HL-60 (cell line): ENCODE results near the gene DGLUCY.
A peak's percentile ranks its signal among the peaks of the same experiment; 100 is the strongest.
"Not testable (repeated sequence)": the region's sequence is repeated elsewhere in the genome, so short reads cannot be mapped to it uniquely, and the experiment has no call there.

Experiments
- DNase-seq, 2 experiments: peaks; one replicate each; pipeline ENCODE4 v3.0.0-alpha.2; 2010 to 2020; ENCODE audit warnings: low read depth in 1 of 2, low spot score in 1 of 2
- H3K27ac ChIP-seq: fragments of 250-450 bp; sonication (Bioruptor Pico); replicated peaks from 2 replicates; pipeline ENCODE4 v1.5.1; 2020; ENCODE audit warnings: mild to moderate bottlenecking, moderate library complexity
- H3K27me3 ChIP-seq: fragments of 250-450 bp; sonication (Bioruptor Pico); 2 replicates; pipeline ENCODE4 v1.5.1; 2021; ENCODE audit warnings: mild to moderate bottlenecking, moderate library complexity; ENCODE audit not compliant: insufficient read depth, poor library complexity, severe bottlenecking
- H3K4me3 ChIP-seq: replicated peaks from 2 replicates; pipeline ENCODE4 v1.5.1; 2011; ENCODE audit warnings: mild to moderate bottlenecking, control low read depth, low read length; ENCODE audit not compliant: insufficient read depth
- GABPA ChIP-seq: IDR thresholded peaks from 2 replicates; pipeline ENCODE4 v1.6.1; 2012; ENCODE audit warnings: low read depth
- POLR2AphosphoS5 ChIP-seq: IDR thresholded peaks from 2 replicates; pipeline ENCODE4 v1.6.1; 2012; ENCODE audit warnings: low read depth
- SPI1 ChIP-seq: IDR thresholded peaks from 2 replicates; pipeline ENCODE4 v1.6.1; 2012; ENCODE audit warnings: low read depth, mild to moderate bottlenecking, borderline replicate concordance
- TF ChIP-seq, protein P1 (sequence below): IDR thresholded peaks from 2 replicates; pipeline ENCODE4 v1.6.1; 2012; ENCODE audit warnings: low read depth; ENCODE audit not compliant: insufficient replicate concordance
- TF ChIP-seq, protein P2 (sequence below): IDR thresholded peaks from one replicate; pipeline ENCODE4 v1.5.1; 2011; ENCODE audit warnings: low read length, control low read depth, inconsistent platforms; ENCODE audit not compliant: insufficient read depth

DGLUCY gene

DNA sequence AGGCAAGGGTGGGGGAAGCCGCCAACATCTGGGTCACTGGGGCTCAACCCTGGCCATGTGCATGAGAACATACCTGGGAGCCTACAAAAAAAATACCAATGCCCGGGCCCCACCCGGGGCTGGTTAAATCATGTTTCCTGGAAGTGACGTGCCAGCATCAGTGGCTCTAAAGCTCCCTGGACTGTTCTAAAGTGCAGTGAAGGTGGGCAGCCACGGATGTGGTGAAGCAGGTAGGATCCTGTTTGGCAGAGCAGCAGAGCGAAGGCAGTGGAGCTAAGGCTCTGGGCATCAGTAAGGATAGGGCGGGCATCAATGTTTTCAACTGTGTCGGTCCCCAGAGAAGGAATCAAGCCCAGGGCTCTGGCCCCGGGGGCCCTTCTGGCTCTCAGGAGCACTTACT, 131.2 kb downstream of the DGLUCY start:
- no peaks in the 10 kb centered on the region for H3K27me3 ChIP-seq
- H3K27ac ChIP-seq: peak overlapping the region; percentile 85
- H3K4me3 ChIP-seq: no peak overlapping the region
- TF ChIP-seq, protein P1, sequence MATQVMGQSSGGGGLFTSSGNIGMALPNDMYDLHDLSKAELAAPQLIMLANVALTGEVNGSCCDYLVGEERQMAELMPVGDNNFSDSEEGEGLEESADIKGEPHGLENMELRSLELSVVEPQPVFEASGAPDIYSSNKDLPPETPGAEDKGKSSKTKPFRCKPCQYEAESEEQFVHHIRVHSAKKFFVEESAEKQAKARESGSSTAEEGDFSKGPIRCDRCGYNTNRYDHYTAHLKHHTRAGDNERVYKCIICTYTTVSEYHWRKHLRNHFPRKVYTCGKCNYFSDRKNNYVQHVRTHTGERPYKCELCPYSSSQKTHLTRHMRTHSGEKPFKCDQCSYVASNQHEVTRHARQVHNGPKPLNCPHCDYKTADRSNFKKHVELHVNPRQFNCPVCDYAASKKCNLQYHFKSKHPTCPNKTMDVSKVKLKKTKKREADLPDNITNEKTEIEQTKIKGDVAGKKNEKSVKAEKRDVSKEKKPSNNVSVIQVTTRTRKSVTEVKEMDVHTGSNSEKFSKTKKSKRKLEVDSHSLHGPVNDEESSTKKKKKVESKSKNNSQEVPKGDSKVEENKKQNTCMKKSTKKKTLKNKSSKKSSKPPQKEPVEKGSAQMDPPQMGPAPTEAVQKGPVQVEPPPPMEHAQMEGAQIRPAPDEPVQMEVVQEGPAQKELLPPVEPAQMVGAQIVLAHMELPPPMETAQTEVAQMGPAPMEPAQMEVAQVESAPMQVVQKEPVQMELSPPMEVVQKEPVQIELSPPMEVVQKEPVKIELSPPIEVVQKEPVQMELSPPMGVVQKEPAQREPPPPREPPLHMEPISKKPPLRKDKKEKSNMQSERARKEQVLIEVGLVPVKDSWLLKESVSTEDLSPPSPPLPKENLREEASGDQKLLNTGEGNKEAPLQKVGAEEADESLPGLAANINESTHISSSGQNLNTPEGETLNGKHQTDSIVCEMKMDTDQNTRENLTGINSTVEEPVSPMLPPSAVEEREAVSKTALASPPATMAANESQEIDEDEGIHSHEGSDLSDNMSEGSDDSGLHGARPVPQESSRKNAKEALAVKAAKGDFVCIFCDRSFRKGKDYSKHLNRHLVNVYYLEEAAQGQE: no peak
- TF ChIP-seq POLR2AphosphoS5 (no peak), SPI1 (no peak), GABPA (no peak)
- TF ChIP-seq, protein P2, sequence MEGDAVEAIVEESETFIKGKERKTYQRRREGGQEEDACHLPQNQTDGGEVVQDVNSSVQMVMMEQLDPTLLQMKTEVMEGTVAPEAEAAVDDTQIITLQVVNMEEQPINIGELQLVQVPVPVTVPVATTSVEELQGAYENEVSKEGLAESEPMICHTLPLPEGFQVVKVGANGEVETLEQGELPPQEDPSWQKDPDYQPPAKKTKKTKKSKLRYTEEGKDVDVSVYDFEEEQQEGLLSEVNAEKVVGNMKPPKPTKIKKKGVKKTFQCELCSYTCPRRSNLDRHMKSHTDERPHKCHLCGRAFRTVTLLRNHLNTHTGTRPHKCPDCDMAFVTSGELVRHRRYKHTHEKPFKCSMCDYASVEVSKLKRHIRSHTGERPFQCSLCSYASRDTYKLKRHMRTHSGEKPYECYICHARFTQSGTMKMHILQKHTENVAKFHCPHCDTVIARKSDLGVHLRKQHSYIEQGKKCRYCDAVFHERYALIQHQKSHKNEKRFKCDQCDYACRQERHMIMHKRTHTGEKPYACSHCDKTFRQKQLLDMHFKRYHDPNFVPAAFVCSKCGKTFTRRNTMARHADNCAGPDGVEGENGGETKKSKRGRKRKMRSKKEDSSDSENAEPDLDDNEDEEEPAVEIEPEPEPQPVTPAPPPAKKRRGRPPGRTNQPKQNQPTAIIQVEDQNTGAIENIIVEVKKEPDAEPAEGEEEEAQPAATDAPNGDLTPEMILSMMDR: no peak
- DNase-seq: no peak

DNA sequence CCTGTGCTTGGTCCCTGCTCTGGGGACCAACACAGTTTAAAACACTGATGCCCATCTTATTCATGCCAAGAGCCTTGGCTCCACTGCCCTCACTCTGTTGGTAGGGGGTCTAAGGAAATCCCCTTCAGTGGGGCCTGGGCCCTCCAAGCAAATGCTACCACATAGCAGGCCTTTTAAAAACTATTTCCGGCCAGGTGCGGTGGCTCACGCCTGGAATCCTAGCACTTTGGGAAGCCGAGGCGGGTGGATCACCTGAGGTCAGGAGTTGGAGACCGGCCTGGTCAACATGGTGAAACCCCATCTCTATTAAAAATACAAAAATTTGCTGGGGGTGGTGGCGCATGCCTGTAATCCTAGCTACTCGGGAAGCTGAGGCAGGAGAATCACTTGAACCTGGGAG, 131.7 kb downstream of the DGLUCY start:
- not testable (repeated sequence) for H3K27ac ChIP-seq, H3K4me3 ChIP-seq, DNase-seq

DNA sequence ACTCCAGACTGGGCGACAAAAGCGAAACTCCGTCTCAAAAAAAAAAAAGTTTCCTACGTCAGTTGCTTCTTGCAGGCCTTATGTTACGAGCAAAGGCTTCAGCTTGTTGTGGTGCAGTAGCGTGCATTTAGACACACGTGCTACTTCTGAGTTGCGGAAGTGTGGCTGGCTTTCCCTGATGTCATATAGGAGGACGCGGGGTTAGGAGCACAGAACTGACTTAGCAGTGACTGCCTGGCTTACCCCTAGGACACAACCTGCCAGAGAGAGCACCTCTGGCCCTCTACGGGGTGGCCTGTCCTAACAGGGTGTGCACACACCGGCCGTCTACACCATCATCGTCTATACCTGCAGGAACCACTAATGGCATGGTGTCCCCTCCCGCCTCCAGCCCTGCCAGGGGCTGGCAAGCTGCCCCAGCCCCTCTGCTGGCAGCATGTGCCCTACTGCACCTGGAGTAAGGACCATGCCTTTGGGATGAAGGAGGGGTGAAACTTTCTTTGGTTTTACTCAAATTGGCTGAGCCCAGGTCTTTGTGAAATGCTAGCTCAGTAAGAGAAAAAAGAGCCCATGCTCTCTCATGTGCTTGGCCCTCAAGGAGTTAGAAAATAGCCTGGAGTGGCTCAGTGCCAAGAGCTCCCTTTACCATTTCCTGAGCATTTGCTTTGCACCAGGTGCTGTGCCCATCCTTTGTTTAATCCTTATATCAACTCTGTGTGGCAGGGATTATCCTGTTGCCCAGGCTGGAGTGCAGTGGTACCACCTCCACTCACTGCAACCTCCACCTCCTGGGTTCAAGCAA, 132.4 kb downstream of the DGLUCY start:
- H3K4me3 ChIP-seq: no peak overlapping the region
- no peak for DNase-seq

More for the DNA sequence above, 131.7 kb downstream of the DGLUCY start:
- H3K27me3 ChIP-seq: not testable (repeated sequence)

More for the DNA sequence above, 132.4 kb downstream of the DGLUCY start:
- TF ChIP-seq GABPA (no peak), SPI1 (no peak), POLR2AphosphoS5 (no peak)
- TF ChIP-seq, protein P1: no peak
- TF ChIP-seq, protein P2: no peak
- Histone ChIP-seq H3K27ac (no peak overlapping the region), H3K27me3 (no peaks in the 10 kb centered on the region)
